Kidney epithelial cell (primary cell): ENCODE measurements around the gene ALKBH8. TPM values are rescaled to one million over a fixed set of nuclear protein-coding genes. Genes with fewer than 3 reads are reported as not detected.
"Not testable (repeated sequence)": the region's sequence is repeated elsewhere in the genome, so short reads cannot be mapped to it uniquely, and the experiment has no call there.

Experiments
- DNase-seq: peaks from one replicate; pipeline ENCODE4 v3.0.0-alpha.2; 2010; ENCODE audit warnings: low read depth
- H3K27me3 ChIP-seq: 2 replicates; pipeline ENCODE4 v1.6.0; 2011; ENCODE audit warnings: low read length; ENCODE audit not compliant: control insufficient read depth, insufficient read depth
- H3K36me3 ChIP-seq: 2 replicates; pipeline ENCODE4 v1.5.1; 2011; ENCODE audit warnings: low read length; ENCODE audit not compliant: control insufficient read depth, insufficient read depth
- H3K4me3 ChIP-seq: 2 replicates; pipeline ENCODE4 v1.5.1; 2011; ENCODE audit warnings: low read depth, mild to moderate bottlenecking, control low read depth, low read length
- total RNA-seq: library from RNA; depleted of rRNA; stranded (reverse); fragments of >200 nt; gene quantifications from 2 replicates; pipeline ENCODE4 v1.2.3, GENCODE V29; 2015
- TF ChIP-seq, protein P1 (sequence below): IDR thresholded peaks from 2 replicates; pipeline ENCODE4 v1.5.1; 2011; ENCODE audit warnings: mild to moderate bottlenecking, moderate library complexity, low read length, control low read depth, inconsistent platforms; ENCODE audit not compliant: insufficient read depth, poor library complexity, severe bottlenecking

ALKBH8 gene
- total RNA-seq, 1 donor from 2014 or later, result 7.1 TPM

DNA sequence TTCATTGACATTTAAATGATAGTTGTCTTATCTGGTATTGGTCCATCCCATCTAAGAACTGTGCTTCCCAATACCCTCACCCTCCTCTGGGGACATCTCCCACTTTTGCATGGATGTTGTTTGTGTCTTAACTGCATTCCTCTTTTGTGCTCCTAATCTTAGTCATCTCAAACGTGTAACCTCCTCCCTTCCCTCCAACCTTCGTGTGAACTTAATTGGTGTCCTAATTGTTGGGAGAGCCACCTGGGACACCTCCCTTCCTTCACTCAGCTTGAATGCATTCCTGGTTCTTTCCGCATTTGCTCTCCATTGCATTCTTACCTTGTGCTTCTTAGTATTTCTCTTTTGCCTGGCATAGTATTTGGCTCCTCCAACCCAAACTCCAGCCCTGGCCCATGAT lies 15.6 kb upstream of the ALKBH8 start:
- TF ChIP-seq, protein P1, sequence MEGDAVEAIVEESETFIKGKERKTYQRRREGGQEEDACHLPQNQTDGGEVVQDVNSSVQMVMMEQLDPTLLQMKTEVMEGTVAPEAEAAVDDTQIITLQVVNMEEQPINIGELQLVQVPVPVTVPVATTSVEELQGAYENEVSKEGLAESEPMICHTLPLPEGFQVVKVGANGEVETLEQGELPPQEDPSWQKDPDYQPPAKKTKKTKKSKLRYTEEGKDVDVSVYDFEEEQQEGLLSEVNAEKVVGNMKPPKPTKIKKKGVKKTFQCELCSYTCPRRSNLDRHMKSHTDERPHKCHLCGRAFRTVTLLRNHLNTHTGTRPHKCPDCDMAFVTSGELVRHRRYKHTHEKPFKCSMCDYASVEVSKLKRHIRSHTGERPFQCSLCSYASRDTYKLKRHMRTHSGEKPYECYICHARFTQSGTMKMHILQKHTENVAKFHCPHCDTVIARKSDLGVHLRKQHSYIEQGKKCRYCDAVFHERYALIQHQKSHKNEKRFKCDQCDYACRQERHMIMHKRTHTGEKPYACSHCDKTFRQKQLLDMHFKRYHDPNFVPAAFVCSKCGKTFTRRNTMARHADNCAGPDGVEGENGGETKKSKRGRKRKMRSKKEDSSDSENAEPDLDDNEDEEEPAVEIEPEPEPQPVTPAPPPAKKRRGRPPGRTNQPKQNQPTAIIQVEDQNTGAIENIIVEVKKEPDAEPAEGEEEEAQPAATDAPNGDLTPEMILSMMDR, result no peak
- no peaks in the 10 kb centered on the region for H3K36me3 ChIP-seq
- H3K27me3 ChIP-seq, result no peaks in the 10 kb centered on the region
- DNase-seq, result no peak
- H3K4me3 ChIP-seq, result no peak overlapping the region

DNA sequence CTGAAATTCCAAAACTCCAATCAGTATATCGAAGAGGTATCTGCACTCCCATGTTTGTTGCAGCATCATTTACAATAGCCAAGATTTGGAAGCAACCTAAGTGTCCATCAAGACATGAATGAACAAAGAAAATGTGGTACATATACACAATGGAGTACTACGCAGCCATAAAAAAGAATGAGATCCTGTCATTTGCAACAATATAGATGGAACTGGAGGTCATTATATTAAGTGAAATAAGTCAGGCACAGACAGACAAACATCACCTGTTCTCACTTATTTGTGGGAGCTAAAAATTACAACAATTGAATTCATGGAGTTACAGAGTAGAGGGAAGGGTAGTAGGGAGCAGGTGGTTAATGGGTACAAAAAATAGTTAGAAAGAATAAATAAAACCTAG lies 13.6 kb upstream of the ALKBH8 start:
- not testable (repeated sequence) for H3K4me3 ChIP-seq, DNase-seq, H3K27me3 ChIP-seq, H3K36me3 ChIP-seq

DNA sequence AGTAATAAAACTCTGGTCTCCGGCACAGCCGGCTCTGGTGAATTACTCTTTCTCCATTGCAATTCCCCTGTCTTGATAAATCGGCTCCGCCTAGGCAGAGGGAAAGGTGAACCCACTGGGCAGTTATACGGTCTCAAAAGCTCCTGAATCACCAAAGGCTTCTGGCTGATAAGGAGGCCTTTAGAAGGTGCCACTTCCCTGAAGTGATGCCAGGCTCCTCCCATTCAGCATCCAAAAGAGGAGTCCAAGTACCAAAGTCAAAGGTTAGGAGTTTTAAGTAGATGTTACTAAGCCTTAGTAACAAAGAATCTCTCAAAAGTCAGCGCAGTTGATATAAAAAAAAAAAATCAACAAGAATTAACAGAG lies 11.8 kb upstream of the ALKBH8 start:
- DNase-seq, result no peak
- Histone ChIP-seq H3K36me3 (no peaks in the 10 kb centered on the region), H3K4me3 (no peak overlapping the region), H3K27me3 (no peaks in the 10 kb centered on the region)
- TF ChIP-seq, protein P1, result no peak

DNA sequence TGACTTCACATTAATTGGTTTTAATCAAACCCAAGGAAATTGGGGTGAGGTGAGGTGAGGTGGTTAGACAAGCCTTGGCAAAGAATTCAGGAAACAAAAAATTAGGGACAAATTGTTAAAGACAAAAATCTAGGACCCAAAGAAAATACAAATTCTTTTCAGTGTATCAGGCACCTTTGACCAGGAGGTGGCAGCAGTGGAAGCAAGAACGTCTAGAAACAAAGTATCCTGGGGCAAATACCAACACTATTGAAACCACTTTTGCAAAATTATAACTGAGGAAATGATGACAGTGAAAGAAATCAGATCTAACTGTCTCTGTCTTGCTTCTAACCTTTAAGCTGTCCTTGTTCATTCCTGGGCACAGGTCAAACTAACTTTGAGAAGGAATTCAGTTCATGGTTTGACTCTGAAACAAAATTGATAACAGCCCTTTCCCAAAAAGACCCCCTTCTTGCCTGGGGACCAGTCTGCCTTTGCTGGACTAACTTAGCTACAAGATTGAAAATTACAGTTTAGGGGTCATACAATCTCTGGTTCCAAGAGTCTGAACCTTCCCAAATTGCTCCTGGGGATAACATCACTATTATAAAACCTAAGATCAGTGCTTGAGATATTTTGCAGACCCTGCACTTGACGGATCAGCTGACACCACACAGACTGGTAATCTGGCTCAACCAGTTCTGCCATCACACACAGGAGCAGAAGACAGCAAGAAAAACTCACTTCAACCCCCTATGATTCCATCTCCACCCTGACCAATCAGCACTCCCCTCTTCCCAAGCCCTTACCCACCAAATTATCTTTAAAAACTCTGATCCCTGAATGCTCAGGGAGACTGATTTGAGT lies 11.2 kb upstream of the ALKBH8 start:
- TF ChIP-seq, protein P1, result peak; percentile 76
- H3K4me3 ChIP-seq, H3K36me3 ChIP-seq, H3K27me3 ChIP-seq, DNase-seq: not testable (repeated sequence)

DNA sequence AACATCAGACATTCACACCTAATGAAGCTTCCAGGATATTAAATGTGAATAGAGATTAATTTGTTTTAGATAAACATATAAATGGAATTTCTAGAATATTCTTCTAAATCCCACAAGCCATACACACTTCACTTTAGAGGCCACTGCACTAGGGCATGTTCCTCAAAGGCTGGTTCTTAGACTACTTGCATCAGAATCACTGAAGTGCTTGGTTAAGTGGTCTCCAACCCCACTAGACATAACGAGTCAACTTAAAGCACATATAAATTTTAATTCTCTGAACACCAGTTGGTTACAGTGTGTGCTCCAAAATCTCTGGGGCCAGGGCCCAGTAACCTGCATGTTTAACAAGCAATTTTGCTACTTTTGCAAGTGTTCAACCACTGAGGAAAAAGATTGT lies 7.9 kb upstream of the ALKBH8 start:
- H3K27me3 ChIP-seq, result no peaks in the 10 kb centered on the region
- TF ChIP-seq, protein P1, result no peak
- H3K36me3 ChIP-seq, result no peaks in the 10 kb centered on the region
- H3K4me3 ChIP-seq, result no peak overlapping the region
- DNase-seq, result no peak

DNA sequence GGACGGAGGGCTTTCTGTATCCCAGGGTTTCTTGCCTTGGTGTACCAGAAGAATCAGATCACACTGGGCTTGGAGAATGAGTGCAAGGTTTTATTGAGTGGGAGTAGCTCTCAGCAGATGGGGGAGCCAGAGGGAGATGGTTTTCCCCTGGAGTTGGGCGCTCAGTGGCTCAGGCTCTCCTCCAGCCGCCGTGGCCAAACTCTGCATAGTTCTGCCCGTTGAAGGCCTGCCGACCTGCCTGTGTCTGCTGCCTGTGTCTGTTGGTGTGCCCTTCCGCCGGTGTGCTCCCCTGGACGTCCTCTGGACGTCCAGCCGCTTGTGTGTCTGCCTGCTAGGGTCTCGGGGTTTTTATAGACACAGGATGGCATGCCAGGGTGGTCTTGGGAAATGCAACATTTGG lies 4.5 kb upstream of the ALKBH8 start:
- TF ChIP-seq, protein P1, result no peak
- Histone ChIP-seq H3K27me3 (no peaks in the 10 kb centered on the region), H3K36me3 (no peaks in the 10 kb centered on the region), H3K4me3 (no peak overlapping the region)
- no peak for DNase-seq
